Ishikawa (cell line): ENCODE measurements around the gene ASIC2.

Experiments
- CEBPB ChIP-seq: IDR thresholded peaks from 2 replicates; pipeline ENCODE4 v1.6.1; 2012
- CREB1 ChIP-seq: IDR thresholded peaks from 2 replicates; pipeline ENCODE4 v1.6.1; 2012; ENCODE audit warnings: low read depth
- EGR1 ChIP-seq: IDR thresholded peaks from 2 replicates; pipeline ENCODE4 v1.6.1; 2012
- EP300 ChIP-seq: IDR thresholded peaks from 2 replicates; pipeline ENCODE4 v1.6.1; 2012; ENCODE audit warnings: borderline replicate concordance
- FOXM1 ChIP-seq: IDR thresholded peaks from 2 replicates; pipeline ENCODE4 v1.6.1; 2012; ENCODE audit warnings: low read depth, borderline replicate concordance
- MAX ChIP-seq: IDR thresholded peaks from 2 replicates; pipeline ENCODE4 v1.6.1; 2012
- NFIC ChIP-seq: IDR thresholded peaks from 2 replicates; pipeline ENCODE4 v1.6.1; 2012
- RAD21 ChIP-seq: IDR thresholded peaks from 2 replicates; pipeline ENCODE4 v1.6.1; 2012; ENCODE audit warnings: low read depth
- REST ChIP-seq: IDR thresholded peaks from 2 replicates; pipeline ENCODE4 v1.6.1; 2012; ENCODE audit warnings: low read depth, mild to moderate bottlenecking
- TAF1 ChIP-seq: IDR thresholded peaks from 2 replicates; pipeline ENCODE4 v1.6.1; 2012; ENCODE audit warnings: low read depth, mild to moderate bottlenecking
- TCF12 ChIP-seq: IDR thresholded peaks from 2 replicates; pipeline ENCODE4 v1.6.1; 2012; ENCODE audit warnings: low read depth
- TEAD4 ChIP-seq: IDR thresholded peaks from 2 replicates; pipeline ENCODE4 v1.6.1; 2012
- USF1 ChIP-seq: IDR thresholded peaks from 2 replicates; pipeline ENCODE4 v1.6.1; 2012
- YY1 ChIP-seq: IDR thresholded peaks from 2 replicates; pipeline ENCODE4 v1.6.1; 2012; ENCODE audit warnings: low read depth
- ZBTB7A ChIP-seq: IDR thresholded peaks from 2 replicates; pipeline ENCODE4 v1.6.1; 2012; ENCODE audit warnings: low read depth

ASIC2 gene

GRCh38 chr17:33228548-33228947 lies 64.5 kb downstream of the ASIC2 start:
- TF ChIP-seq ZBTB7A (no peak), YY1 (no peak), TCF12 (no peak), EP300 (no peak), RAD21 (no peak), MAX (no peak), EGR1 (no peak), FOXM1 (no peak)

GRCh38 chr17:33227911-33228310 lies 65.2 kb downstream of the ASIC2 start:
- TF ChIP-seq MAX (no peak), FOXM1 (no peak), TAF1 (no peak), USF1 (no peak), REST (peak; percentile 58), NFIC (no peak), EP300 (no peak)

GRCh38 chr17:33225994-33226393 lies 67.1 kb downstream of the ASIC2 start:
- TF ChIP-seq TAF1 (no peak), EP300 (no peak), EGR1 (no peak), RAD21 (no peak), CREB1 (no peak), TEAD4 (no peak), YY1 (no peak), ZBTB7A (no peak), REST (no peak), CEBPB (no peak), TCF12 (no peak), NFIC (no peak), USF1 (no peak), FOXM1 (no peak), MAX (no peak)

GRCh38 chr17:33225509-33225908 lies 67.6 kb downstream of the ASIC2 start:
- no peak for TF ChIP-seq ZBTB7A
- TF ChIP-seq REST, result no peak
- TF ChIP-seq NFIC, result no peak
- no peak for TF ChIP-seq RAD21

- no peak for TF ChIP-seq FOXM1
- no peak for TF ChIP-seq NFIC
- no peak for TF ChIP-seq TCF12
- no peak for TF ChIP-seq REST
- no peak for TF ChIP-seq TAF1
- TF ChIP-seq CEBPB, result no peak
- TF ChIP-seq EGR1, result no peak
- TF ChIP-seq TEAD4, result no peak
- TF ChIP-seq EP300, result no peak
- no peak for TF ChIP-seq YY1
- TF ChIP-seq RAD21, result no peak
- no peak for TF ChIP-seq CREB1
- no peak for TF ChIP-seq MAX
- TF ChIP-seq USF1, result no peak
Measured at GRCh38 chr17:33220036-33220435, 73.1 kb downstream of the ASIC2 start.
